OCI-LY7 (cell line): ENCODE results near the gene KRT23.

Source experiments
- EZH2phosphoT487 ChIP-seq: fragments of 200-600 bp; sonication (generic); IDR thresholded peaks from 2 replicates; pipeline ENCODE4 v1.6.1; 2018; ENCODE audit warnings: low read depth, borderline replicate concordance, mild to moderate bottlenecking, mixed run types, antibody characterized with exemption, low read length, moderate library complexity, mixed read lengths
- TF ChIP-seq, protein P1 (sequence below): fragments of 200-600 bp; sonication (generic); conservative IDR thresholded peaks from 2 replicates; pipeline ENCODE4 v1.5.1; 2014; ENCODE audit warnings: mild to moderate bottlenecking, antibody characterized with exemption, low read length, moderate library complexity, mixed read lengths

- TF ChIP-seq, protein P1, sequence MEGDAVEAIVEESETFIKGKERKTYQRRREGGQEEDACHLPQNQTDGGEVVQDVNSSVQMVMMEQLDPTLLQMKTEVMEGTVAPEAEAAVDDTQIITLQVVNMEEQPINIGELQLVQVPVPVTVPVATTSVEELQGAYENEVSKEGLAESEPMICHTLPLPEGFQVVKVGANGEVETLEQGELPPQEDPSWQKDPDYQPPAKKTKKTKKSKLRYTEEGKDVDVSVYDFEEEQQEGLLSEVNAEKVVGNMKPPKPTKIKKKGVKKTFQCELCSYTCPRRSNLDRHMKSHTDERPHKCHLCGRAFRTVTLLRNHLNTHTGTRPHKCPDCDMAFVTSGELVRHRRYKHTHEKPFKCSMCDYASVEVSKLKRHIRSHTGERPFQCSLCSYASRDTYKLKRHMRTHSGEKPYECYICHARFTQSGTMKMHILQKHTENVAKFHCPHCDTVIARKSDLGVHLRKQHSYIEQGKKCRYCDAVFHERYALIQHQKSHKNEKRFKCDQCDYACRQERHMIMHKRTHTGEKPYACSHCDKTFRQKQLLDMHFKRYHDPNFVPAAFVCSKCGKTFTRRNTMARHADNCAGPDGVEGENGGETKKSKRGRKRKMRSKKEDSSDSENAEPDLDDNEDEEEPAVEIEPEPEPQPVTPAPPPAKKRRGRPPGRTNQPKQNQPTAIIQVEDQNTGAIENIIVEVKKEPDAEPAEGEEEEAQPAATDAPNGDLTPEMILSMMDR: no peak
- no peak for TF ChIP-seq EZH2phosphoT487
Observed at GRCh38 chr17:40910441-40910841, 27.0 kb downstream of the KRT23 start.
